Heart right ventricle (tissue), 16 donors: ENCODE measurements around the gene UNC93A. TPM values are rescaled to one million over a fixed set of nuclear protein-coding genes. Genes with fewer than 3 reads are reported as not detected.

ENCODE experiments used
- ATAC-seq, 8 donors: fragments of 200-7000 bp; cut with Tn5 transposase; one replicate each; pipeline ENCODE4 v1.9.1; 2020; ENCODE audit warnings: mild to moderate bottlenecking in 8 of 8, moderate library complexity in 8 of 8, moderate number of reproducible peaks in 1 of 8
- DNase-seq, 2 donors: peaks; one replicate each; pipeline ENCODE4 v3.0.0-alpha.2; 2020
- H3K27ac ChIP-seq, 10 donors: fragments of 200-600 bp; sonication (generic) in 2 of 10; one replicate each; pipeline versions ENCODE4 v1.5.0 to v1.8.0; 2020 to 2022; ENCODE audit warnings: mild to moderate bottlenecking in 3 of 10
- H3K27me3 ChIP-seq, 7 donors: fragments of 200-600 bp; one replicate each; pipeline ENCODE4 v1.8.0; 2021 to 2022; ENCODE audit warnings: mild to moderate bottlenecking in 2 of 7
- H3K36me3 ChIP-seq, 9 donors: fragments of 200-600 bp; sonication (generic) in 1 of 9; one replicate each; pipeline versions ENCODE4 v1.5.0 to v1.8.0; 2020 to 2022; ENCODE audit warnings: mild to moderate bottlenecking in 2 of 9
- H3K4me1 ChIP-seq, 9 donors: fragments of 200-600 bp; sonication (generic) in 1 of 9; one replicate each; pipeline versions ENCODE4 v1.5.0 to v1.8.0; 2020 to 2022; ENCODE audit warnings: mild to moderate bottlenecking in 4 of 9
- H3K4me3 ChIP-seq, 10 donors: fragments of 200-600 bp; sonication (generic) in 2 of 10; one replicate each; pipeline versions ENCODE4 v1.5.0 to v1.8.0; 2020 to 2022; ENCODE audit warnings: mild to moderate bottlenecking in 7 of 10, moderate library complexity in 2 of 10
- H3K9me3 ChIP-seq, 11 donors: fragments of 200-600 bp in 10 of 11; sonication (generic) in 2 of 11; one replicate each; pipeline versions ENCODE4 v1.5.0 to v1.8.0; 2013 to 2022; ENCODE audit warnings: mild to moderate bottlenecking in 2 of 11, control low read depth in 1 of 11, moderate library complexity in 1 of 11
- CTCF ChIP-seq, 9 donors: fragments of 200-600 bp; sonication (generic) in 2 of 9; IDR thresholded peaks; one replicate each; pipeline versions ENCODE4 v1.5.0 to v1.8.0; 2021 to 2022; ENCODE audit warnings: antibody characterized with exemption in 9 of 9, mild to moderate bottlenecking in 5 of 9, moderate library complexity in 1 of 9
- WGBS, 2 donors: extraction: QIAGEN DNeasy Blood & Tissue Kit; methylation state at CpG; one replicate each; pipeline ENCODE4 v1.1.7; 2013; ENCODE audit warnings: inconsistent platforms in 1 of 2; 5-methylcytosine and 5-hydroxymethylcytosine counted together
- intact Hi-C, 10 donors: fragments of 100-400 bp; cut with DNase I; formaldehyde crosslinking; loops; one replicate each; pipeline versions ENCODE4 v1.11.1 to v1.14.2; 2022
- polyA plus RNA-seq, 2 donors: library from polyadenylated mRNA; stranded (reverse); fragments of 200-250 nt; gene quantifications; one replicate each; pipeline ENCODE4 v1.2.3, GENCODE V29; 2013
- total RNA-seq, 10 donors: library from RNA; stranded (reverse); fragmentation: NEBNext Ultra II Directional in 3 of 10; extraction: Animal tissue kit (Norgen Biotek cat#: 25700) in 3 of 10; gene quantifications; one replicate each; pipeline versions ENCODE4 v1.2.1 to v1.2.4, GENCODE V29; 2021 to 2023
- donor health status: Arrhythmogenic right ventricular cardiomyopathy.
- donor health status: ischemic (EF 13 %, LVEDD 7.1; RV severe dilation, severe dysfunction).
- donor health status: healthy with polysubstance abuse.
- donor health status: DM: no; HTN: yes; CAD: no.
- donor health status: DM: no; HTN: no; CAD: no.
- donor health status: ischemic (EF 25% LVEDD 6.9; RV normal size, moderate dysfunction).
- donor health status: ischemic (EF 25% LVEDD 5.7; RV mildly dilated, moderate dysfunction).
- donor health status: healthy.
- donor health status: DM: yes; HTN: yes; CAD: no.
- donor health status: Ischemic cardiomyopathy.
- donor health status: ischemic (EF 35%, LVEDD 5.7; RV mildly dilated, moderate dysfunction).
- donor health status: nonischemic (EF 11% LVEDD 7.7; RV severe dilation, severe dysfunction).
- donor health status: DM: yes; HTN: yes; CAD: no.
- donor health status: PGD.
- donor health status: ischemic (EF 29% LVEDD 5.4; RV normal size, mild dysfunction).
- donor health status: nonischemic (EF 23%, LVEDD 6.1; RV moderate dilation, normal function).

UNC93A gene
- total and polyA plus RNA-seq, 12 donors, result not detected

GRCh38 chr6:167331565-167331964 lies 40.5 kb downstream of the UNC93A start:
- no peak overlapping the region for H3K27ac ChIP-seq
- TF ChIP-seq CTCF (IDR thresholded peaks at IDR 0.05), result no peak
- no peaks in the 10 kb centered on the region for H3K9me3 ChIP-seq
- H3K4me1 ChIP-seq, result no peaks in the 10 kb centered on the region
- peaks cover 0 to 3% (median 0%) of the 10 kb centered on the region in 7 donors for H3K27me3 ChIP-seq
- intact Hi-C loops, result no loop called here
- DNase-seq (no peak), ATAC-seq (no peak)
- WGBS, 2 donors, result 85 to 88% methylated on average over 11 of the region's 11 CpGs
- H3K36me3 ChIP-seq, result no peaks in the 10 kb centered on the region
- no peak overlapping the region for H3K4me3 ChIP-seq

DNA sequence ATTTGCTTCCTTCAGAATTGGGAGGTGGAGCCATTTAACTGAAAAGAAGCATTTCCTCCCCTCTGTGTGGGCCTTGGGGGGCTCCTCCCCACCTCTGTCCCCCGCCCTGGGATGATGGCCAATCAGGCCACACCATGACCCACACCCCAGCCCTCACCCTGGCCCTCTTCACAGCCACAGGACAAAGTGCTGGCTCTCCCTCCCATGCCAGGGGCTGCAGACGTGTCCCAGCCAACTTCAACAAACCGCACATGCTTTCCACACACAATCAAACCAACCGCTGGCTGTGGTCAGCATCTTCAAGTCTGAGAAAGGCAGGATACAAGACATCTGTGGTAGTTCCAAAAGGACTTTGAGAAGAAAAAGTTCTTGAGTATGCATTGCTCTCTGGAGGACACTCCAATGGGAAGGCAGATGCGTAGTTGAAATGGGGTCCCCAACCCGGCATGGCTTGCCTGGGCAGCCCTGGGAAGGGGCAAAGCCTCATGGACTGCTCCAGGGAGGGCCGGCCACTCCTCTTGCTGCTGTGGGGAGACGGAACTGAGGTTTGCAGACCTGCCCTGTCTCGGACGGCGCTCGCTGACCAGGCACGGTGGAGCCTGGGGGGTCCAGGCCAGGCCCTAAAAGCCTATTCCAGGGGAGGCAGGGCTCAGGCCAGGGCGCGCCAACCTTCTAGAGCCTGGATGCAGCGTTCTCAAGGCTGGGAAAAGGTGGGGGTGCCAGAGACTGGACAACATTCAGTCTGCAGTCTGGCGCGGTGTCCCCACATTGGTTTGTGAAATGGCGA lies 45.9 kb downstream of the UNC93A start:
- intact Hi-C loops, result no loop called here
- 91 to 92% methylated on average over 19 of the region's 19 CpGs for WGBS, 2 donors
- ATAC-seq, result no peak

GRCh38 chr6:167337675-167338449 lies 46.7 kb downstream of the UNC93A start:
- Histone ChIP-seq H3K36me3 (no peaks in the 10 kb centered on the region), H3K4me3 (no peak overlapping the region), H3K4me1 (no peaks in the 10 kb centered on the region), H3K27ac (no peak overlapping the region), H3K27me3 (peaks cover 0 to 8% (median 3%) of the 10 kb centered on the region in 7 donors), H3K9me3 (no peaks in the 10 kb centered on the region)
- intact Hi-C loops, result no loop called here
- TF ChIP-seq CTCF (IDR thresholded peaks at IDR 0.05), result no peak
- 89 to 91% methylated on average over 5 of the region's 5 CpGs for WGBS, 2 donors
- no peak for DNase-seq
- no peak for ATAC-seq

More for the DNA sequence above, 45.9 kb downstream of the UNC93A start:
- no peak for TF ChIP-seq CTCF (IDR thresholded peaks at IDR 0.05)
- Histone ChIP-seq H3K9me3 (no peaks in the 10 kb centered on the region), H3K4me1 (no peaks in the 10 kb centered on the region), H3K27ac (no peak overlapping the region), H3K27me3 (peaks cover 0 to 8% (median 0%) of the 10 kb centered on the region in 7 donors), H3K4me3 (no peak overlapping the region), H3K36me3 (no peaks in the 10 kb centered on the region)
- DNase-seq, result no peak

- H3K9me3 ChIP-seq, result no peaks in the 10 kb centered on the region
- WGBS, 2 donors, result 56 to 57% methylated on average over 5 of the region's 5 CpGs
- H3K27ac ChIP-seq, result no peak overlapping the region
- TF ChIP-seq CTCF (IDR thresholded peaks at IDR 0.05), result no peak
- intact Hi-C loops, result no loop called here
- DNase-seq (no peak), ATAC-seq (no peak)
- no peaks in the 10 kb centered on the region for H3K36me3 ChIP-seq
- H3K4me3 ChIP-seq, result no peak overlapping the region
- H3K4me1 ChIP-seq, result no peaks in the 10 kb centered on the region
- peaks cover 0 to 8% (median 4%) of the 10 kb centered on the region in 7 donors for H3K27me3 ChIP-seq
Observed at GRCh38 chr6:167338541-167339117, 47.5 kb downstream of the UNC93A start.
